HG02798 (cell line): Measurements from ENCODE around the gene SPATA21.
"Not testable (repeated sequence)": the region's sequence is repeated elsewhere in the genome, so short reads cannot be mapped to it uniquely, and the experiment has no call there.

Source experiments
- ATAC-seq: cut with Tn5 transposase; IDR thresholded peaks from one replicate; pipeline ENCODE4 v1.9.1; 2021; ENCODE audit warnings: mild to moderate bottlenecking; ENCODE audit not compliant: unreplicated experiment, poor library complexity

Gene SPATA21

DNA sequence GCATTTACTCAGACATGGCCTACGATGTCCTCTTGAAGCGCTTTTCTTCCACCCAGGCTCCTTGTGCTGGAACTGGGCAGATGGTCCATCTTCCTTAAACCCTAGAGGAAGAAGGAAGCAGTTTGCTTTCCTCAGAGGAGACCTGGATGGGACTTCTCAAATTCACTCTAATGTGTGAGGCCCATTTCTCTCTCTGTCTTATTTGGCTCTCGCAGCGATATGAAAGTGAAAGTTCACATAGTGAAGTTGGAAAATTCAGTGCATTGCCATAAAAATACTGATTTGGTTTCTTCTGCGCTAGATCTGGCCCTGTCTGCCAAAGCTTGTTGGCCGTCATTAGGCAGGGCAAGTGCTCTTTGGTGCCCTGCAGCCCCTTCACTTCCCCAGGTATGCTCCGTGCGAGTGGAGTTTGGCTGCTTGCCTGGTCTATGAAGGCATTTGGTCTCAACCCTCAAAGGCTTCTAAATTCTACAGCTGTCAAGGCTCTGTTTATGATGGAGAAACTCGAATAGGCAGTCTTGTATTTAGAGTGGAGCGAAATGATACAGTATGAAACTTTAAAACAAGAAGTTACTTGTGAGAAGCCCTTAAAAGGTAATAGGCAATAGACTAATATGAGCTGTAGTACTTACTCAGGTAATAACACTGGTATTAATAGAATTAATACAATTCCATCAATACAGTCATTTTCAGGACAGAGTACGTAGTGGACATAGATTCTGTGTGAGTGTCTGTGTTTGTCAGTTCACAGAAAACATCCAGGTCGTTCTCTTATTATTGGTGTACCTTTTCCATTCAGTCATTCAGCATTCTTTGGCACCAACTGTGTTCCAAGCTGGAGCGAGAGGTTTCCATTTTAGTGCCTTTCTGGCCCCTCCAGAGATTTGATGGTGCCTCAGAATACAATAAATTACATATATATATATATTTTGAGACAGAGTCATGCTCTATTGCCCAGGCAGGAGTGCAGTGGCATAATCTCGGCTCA lies 49.7 kb downstream of the SPATA21 start:
- ATAC-seq: no peak

DNA sequence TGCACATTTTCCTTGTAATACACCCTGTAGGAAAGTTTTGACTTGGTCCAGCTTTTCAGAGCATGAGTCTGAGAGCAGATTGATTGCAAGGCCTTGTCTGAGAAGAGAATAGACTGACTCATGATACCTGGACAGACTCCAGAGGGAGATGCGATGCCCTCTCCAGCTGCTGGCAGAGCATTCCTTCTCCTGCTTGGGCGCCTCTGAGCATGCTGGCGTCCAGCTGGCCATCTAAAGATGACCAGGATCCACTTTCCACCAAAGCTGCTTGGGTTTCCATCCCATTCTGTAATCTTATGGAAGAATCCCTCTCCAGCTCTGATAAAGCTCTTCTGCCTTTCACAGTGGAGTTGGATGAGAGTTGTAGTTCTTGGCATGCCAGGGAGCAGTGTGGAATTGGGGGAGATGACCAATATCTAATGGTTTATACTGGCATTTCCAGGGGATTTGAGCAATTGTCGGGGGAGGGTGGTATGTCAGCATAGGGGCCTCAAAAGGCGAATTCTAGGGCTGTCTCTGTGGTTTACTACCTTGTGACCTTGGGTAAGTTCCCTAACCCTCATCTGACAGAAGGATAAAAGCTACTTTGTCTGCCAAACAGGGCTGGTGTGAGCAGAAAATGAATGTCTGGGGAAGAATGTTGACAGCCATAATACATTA lies 50.6 kb downstream of the SPATA21 start:
- ATAC-seq: no peak

DNA sequence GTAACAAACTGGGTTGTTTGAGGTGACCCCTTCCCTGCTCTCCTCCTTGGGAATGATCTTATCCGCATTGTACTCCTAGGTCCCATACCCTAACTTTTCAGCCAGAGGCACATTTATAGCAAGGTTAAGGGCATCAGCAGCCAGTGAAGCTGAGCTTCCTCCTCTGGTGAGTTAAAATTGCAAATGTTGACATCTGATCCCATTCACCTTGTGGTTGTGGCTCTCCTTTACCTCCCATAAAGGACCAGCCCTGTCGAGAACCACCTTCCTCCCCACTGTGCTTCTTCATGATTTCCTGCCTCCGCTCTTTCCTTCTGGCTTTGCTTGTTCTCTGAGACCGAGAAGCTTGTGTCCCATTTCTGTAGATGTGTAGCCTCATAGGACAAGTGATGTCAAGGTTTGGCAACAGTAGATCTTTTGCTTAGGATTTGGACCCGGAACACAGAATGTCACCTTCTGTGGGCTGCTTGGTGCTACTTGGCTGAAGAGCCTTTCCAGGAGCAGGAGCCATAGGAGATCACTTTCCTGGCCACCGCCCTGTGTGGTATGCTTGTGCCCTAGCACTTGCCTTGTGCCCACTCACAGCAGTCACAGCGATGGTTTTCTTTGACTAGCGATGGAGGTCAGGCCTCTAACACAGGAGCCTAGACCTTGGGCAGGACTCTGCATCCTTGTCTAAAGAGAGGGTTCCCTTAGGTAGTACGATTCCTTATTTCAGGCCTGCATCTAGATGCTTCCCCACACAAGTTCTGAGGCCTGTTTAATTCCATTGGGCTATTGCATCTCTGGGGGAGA lies 51.4 kb downstream of the SPATA21 start:
- ATAC-seq: no peak

DNA sequence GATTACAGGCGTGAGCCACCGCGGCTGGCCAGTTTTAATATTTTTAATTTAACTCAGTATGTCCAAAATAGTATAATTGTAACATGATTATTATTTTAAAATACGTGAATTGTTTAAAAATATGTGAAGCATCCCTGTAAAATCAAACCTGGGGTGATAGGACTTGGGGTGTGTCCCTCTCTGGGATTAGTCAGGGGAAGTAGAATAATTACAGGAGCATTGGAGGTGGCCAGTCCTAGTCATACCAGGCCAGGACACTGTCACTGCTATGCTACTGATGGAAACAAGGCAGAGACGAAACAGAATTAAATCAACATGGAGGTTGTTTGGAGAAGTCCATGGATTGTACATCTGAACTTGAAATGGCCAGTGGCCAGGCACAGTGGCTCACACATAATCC lies 53.3 kb downstream of the SPATA21 start:
- no peak for ATAC-seq

- no peak for ATAC-seq
Measured at GRCh38 chr1:16380868-16381267, 56.4 kb downstream of the SPATA21 start.

DNA sequence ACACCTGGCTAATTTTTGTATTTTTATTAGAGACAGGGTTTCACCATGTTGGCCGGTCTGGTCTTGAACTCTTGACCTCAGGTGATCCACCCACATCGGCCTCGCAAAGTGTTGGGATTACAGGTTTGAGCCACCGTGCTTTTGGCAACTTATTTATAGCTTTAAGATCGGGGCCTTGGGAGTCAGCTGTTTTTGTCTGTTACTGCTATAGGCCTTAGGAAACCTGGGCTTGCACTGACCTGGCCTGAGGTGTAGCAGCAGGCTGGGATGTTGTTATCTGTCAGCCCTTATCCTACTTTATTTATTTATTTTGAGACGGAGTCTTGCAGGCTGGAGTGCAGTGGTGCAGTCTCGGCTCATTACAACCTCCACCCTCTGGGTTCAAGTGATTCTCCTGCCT lies 58.8 kb downstream of the SPATA21 start:
- ATAC-seq: no peak

- no peak for ATAC-seq
Measured at GRCh38 chr1:16376971-16377370, 60.3 kb downstream of the SPATA21 start.

- no peak for ATAC-seq
Measured at GRCh38 chr1:16375521-16376340, 61.5 kb downstream of the SPATA21 start.

DNA sequence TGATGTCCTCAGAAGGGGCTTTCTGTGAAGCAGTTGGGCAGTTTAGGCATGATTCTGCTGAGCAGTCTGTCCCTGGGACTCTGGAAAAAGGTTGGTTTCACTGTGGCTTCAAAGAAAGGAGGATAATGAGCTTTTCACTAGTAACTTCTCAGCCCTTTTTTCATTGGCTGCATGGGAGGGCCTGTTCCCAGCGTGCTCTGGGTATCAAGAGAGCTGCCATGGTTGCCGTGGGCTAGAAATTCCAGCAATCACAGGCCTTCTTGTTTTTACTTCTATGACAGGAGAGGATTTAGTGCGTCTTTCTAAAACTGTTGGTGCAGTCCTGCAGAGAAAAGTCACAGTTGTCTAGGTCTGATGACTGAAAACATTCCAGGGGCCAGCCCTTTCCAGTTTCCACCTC lies 63.0 kb downstream of the SPATA21 start:
- ATAC-seq: no peak

DNA sequence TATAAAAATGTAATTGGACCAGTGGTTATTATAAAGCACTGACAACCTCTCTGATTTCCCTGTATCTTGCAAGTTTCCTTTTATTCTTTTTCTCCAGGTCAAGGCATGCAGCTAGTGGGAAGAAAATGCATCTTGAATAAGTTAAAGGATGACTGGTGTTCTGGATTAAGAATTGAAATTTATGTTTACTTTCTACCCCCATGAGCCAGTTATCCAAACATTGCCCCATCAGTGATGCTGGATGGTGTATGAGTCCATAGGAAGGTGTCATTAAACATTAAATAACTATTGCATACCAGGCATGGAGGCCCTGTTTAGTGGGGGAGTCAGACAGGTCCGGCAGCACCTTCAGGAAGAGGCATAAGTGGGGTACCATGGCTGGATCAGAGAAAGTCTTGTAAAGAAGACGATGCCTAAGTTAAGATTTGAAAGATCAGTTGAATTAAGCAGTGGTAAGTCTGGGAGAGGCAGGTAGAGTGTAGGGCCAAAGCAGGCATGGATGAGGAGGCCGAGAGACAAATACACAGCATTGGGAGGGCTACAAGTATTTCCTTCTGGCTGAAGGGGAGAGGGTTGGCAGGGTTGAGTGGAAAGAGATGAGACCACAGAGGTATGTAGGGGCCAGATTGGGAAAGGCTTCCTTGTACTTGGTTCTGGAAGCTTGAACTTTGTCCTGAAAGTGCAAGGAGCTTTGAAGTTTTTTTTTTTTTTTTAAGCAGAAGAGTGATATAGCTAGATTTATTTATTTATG lies 64.5 kb downstream of the SPATA21 start:
- no peak for ATAC-seq

- no peak for ATAC-seq
Measured at GRCh38 chr1:16371725-16372124, 65.5 kb downstream of the SPATA21 start.

DNA sequence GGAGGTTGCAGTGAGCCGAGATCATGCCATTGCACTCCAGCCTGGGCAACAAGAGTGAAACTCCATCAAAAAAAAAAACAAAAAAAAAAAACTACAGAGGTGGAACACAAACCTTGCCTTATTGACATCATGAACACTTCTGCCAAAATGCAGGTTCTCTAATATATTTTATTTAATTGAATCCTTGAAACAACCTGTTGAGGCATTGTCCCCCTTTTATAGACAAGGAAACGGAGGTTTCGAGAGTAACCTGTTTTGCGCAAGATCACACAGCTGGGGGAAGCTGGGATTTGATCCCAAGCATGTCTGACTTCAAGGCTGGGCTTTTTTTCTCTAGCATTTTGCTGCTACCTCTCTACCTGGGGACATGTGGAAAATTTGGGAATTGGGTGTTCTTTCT lies 67.4 kb downstream of the SPATA21 start:
- no peak for ATAC-seq

- ATAC-seq: no peak
Measured at GRCh38 chr1:16367968-16368890, 69.0 kb downstream of the SPATA21 start.

DNA sequence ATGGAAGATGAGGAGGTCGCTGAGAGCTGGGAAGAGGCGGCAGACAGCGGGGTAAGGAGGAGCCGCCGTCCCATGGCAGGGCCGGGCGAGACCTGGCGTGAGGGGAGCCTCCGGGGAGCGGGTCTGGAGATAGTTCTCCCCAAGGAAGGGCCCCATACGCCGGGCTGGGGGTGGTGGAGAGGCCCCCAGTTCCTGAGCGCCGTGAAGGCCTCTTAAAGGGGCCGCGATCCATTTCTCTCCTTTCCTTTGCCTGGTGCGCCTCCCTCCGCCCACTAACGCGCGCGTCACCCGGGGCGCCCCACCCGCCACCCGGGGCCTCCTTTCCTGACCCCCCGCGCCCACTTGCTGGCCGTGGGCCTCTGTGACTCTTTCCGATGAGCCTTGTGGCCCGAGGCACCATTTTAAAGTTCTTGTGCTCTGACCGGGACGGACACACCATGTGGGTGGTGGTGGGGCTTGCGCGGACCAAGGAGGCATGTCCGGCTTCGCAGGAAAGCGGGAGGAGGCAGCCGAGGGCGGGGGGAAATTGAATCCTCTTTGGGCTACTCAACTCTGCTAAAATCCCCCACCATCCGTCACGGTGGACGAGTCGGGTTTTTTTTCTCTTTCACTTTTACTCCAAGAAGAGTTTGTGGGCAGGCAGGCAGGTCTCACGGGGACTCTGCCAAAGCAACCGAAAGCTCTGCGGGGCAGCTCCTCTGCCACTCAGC lies 69.8 kb downstream of the SPATA21 start:
- ATAC-seq: peak; percentile 71

DNA sequence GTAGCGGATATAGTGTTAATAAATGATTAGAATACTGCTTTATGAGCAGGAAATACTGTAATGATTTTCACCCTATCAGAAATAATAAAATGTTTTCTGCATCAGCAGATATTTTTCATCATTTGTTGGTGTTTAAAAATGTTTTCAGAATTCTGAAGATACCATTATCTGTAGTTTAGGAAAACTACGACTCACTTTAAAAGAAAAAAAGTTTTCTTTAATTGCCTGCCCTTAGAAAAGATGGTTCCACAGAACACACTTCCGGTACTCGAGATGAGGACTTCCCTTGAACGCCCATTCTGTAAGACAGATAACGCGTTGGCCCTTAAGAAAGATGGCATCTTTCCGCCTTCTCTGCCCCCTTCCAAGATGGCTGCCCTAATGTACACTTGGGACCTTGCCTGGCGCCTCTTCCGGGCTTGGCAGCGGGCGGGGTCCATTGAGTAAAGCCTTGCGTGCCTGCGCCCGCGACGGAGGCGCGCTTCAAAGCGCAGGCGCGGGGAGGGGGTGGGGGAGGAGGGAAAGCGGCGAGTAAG lies 70.4 kb downstream of the SPATA21 start, which contains the start of gene SZRD1:
Gene SZRD1, plus strand, starts transcription at position 521 of the 536 bp plus-strand sequence. CDS start 16 bp downstream, outside the sequence.
- ATAC-seq: peak; percentile 86

- ATAC-seq: not testable (repeated sequence)
Measured at GRCh38 chr1:16365146-16365498, 72.1 kb downstream of the SPATA21 start.

DNA sequence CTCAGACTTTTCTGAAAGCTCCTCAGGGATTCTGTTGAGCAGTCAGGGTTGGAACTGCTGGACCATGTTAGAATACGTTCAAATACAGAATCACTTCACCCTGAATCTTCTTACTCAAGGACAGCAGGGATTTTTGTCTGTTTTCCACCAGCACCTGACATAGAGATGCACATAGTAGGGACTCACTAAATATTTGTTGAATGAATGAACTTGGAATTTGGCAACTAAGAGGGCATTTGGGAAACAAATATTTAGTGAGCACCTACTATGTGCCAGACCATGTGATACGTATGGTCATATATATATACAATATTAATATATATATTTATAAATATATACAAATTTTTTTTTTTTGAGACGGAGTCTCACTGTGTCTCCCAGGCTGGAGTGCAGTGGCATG lies 80.4 kb downstream of the SPATA21 start:
- no peak for ATAC-seq
